Right cardiac atrium (tissue), 5 donors: ENCODE data around the gene PID1. TPM values are rescaled to one million over a fixed set of nuclear protein-coding genes. Genes with fewer than 3 reads are reported as not detected.
A peak's percentile ranks its signal among the peaks of the same experiment; 100 is the strongest.

Experiments used
- ATAC-seq, 2 donors: fragments of 200-7000 bp; cut with Tn5 transposase; one replicate each; pipeline versions ENCODE4 v1.8.0 to v1.9.1; 2020; ENCODE audit warnings: moderate library complexity in 2 of 2, mild to moderate bottlenecking in 1 of 2
- DNase-seq, 3 donors: peaks; one replicate each; pipeline ENCODE4 v3.0.0-alpha.2; 2020
- H3K27ac ChIP-seq: one replicate; pipeline ENCODE4 v1.5.1; 2013; ENCODE audit warnings: mild to moderate bottlenecking, low read length, control low read depth, moderate library complexity
- H3K27me3 ChIP-seq: one replicate; pipeline ENCODE4 v1.6.1; 2013; ENCODE audit not compliant: control insufficient read depth, insufficient read depth
- H3K4me1 ChIP-seq: one replicate; pipeline ENCODE4 v1.6.1; 2013; ENCODE audit warnings: low read length; ENCODE audit not compliant: control insufficient read depth, insufficient read depth
- H3K4me3 ChIP-seq: one replicate; pipeline ENCODE4 v1.5.1; 2013; ENCODE audit warnings: low read length, control low read depth
- H3K9me3 ChIP-seq: one replicate; pipeline ENCODE4 v1.6.1; 2013; ENCODE audit warnings: low read length; ENCODE audit not compliant: control insufficient read depth
- WGBS: extraction: QIAGEN DNeasy Blood & Tissue Kit; methylation state at CpG from one replicate; pipeline ENCODE4 v1.1.7; 2013; 5-methylcytosine and 5-hydroxymethylcytosine counted together
- intact Hi-C, 4 donors: fragments of 100-400 bp; cut with DNase I; formaldehyde crosslinking; loops; one replicate each; pipeline versions ENCODE4 v1.11.0 to v1.14.0; 2022 to 2023
- polyA plus RNA-seq: library from polyadenylated mRNA; stranded (reverse); fragments of 200-250 nt; gene quantifications from one replicate; pipeline ENCODE4 v1.2.3, GENCODE V29; 2013
- total RNA-seq, 4 donors: library from RNA; stranded (reverse); fragmentation: NEBNext Ultra II Directional; extraction: Animal tissue kit (Norgen Biotek cat#: 25700); gene quantifications; one replicate each; pipeline ENCODE4 v1.2.1, GENCODE V29; 2021
- donor health status: healthy with polysubstance abuse.
- donor health status: DM: no; HTN: yes; CAD: no.
- donor health status: DM: no; HTN: no; CAD: no.
- donor health status: DM: no; HTN: yes; CAD: no; lungs with severe emphysema.
- donor health status: DM: yes; HTN: yes; CAD: no.

PID1 gene
- total and polyA plus RNA-seq, 5 donors: 9.1 to 17.2 (median 11.0) TPM

GRCh38 chr2:229170171-229170570 is 100.9 kb downstream of the PID1 start:
- no peak overlapping the region for H3K4me3 ChIP-seq
- DNase-seq (no peak), ATAC-seq (no peak)
- no peak overlapping the region for H3K27ac ChIP-seq
- no peaks in the 10 kb centered on the region for H3K27me3 ChIP-seq
- H3K4me1 ChIP-seq: no peaks in the 10 kb centered on the region
- no peaks in the 10 kb centered on the region for H3K9me3 ChIP-seq
- WGBS: 60% methylated on average over 2 of the region's 2 CpGs
- intact Hi-C loops: no loop called here

DNA sequence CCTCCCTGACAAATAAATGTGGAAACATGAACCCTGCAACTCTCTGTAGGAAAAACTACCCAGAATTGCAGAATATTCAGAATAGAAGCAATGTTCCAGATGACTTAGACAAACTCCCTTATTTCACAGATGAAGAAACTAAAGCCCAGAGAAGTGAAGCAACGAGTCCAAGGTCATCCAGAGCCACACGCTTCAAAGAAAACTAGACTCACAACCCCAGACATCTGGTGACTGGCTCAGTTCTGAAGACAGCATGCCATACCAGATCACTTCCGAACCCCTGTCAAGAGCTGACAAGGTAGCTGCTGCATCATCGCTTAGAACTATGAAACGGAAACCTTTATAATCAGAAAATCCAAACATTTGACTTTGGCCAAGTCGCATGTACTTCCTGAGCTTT is 101.3 kb downstream of the PID1 start:
- no peak for DNase-seq
- WGBS: 67% methylated on average over 6 of the region's 6 CpGs
- H3K4me1 ChIP-seq: no peaks in the 10 kb centered on the region
- intact Hi-C loops: no loop called here
- no peak overlapping the region for H3K4me3 ChIP-seq
- H3K27ac ChIP-seq: no peak overlapping the region
- no peaks in the 10 kb centered on the region for H3K27me3 ChIP-seq
- ATAC-seq: no peak
- H3K9me3 ChIP-seq: no peaks in the 10 kb centered on the region

DNA sequence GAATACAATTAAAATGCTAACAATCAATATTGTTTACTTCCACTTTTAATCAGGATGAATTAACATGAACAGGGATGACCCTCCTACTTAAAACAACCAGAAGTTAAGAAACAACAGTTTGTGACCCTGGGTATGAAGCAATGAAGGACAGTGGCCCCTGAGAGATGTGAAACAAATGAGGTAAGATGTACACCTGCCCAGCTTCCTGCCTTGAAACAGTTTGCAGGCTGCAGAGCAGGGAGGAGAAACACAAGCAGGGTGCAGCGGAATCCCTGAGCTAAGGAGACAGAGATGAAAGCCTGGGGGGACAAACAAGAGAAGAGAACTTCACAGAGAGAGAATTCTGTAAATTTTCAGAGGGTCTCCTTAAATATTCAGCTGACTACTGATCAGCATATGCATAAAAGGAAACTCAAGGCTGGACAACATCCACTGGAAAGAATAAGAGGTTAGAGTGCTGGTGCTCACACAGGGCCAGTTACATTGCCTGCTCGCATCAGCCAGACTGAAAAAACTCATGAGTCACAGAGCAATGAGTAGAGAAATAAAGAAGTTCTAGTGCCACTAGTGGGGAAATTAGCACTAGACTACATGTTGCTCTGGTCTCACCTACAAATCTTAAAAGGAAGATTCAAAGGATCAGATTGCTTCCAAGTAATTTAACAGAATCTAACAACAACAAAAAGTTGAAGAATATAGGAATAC is 106.4 kb downstream of the PID1 start:
- H3K4me1 ChIP-seq: no peaks in the 10 kb centered on the region
- H3K27me3 ChIP-seq: no peaks in the 10 kb centered on the region
- no peak overlapping the region for H3K4me3 ChIP-seq
- intact Hi-C loops: no loop called here
- peak in 1 of 2 donors; percentile 24 for ATAC-seq
- H3K27ac ChIP-seq: no peak overlapping the region
- WGBS: 67% methylated on average over 2 of the region's 2 CpGs
- H3K9me3 ChIP-seq: no peaks in the 10 kb centered on the region
- no peak for DNase-seq

DNA sequence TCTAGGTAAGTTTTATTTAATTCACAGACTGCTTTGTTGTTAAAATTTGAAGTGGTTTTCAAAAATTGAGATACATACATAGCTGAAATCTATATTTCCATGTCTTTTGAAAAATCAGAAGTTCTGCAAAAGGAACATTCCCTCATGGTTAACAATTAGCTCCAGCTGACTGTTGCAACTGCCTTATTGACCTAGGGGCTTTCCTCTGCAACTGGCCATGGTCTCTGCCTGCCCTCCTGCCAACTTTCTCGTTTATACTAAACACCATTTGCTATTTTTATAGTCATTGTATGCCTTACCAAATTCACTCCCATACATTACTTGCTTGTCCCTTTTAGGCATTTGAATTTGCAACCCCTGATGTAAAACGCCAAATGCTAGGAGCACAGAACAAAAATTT is 107.2 kb downstream of the PID1 start:
- ATAC-seq (no peak), DNase-seq (no peak)
- no peak overlapping the region for H3K27ac ChIP-seq
- intact Hi-C loops: no loop called here
- no peaks in the 10 kb centered on the region for H3K27me3 ChIP-seq
- no peaks in the 10 kb centered on the region for H3K4me1 ChIP-seq
- H3K9me3 ChIP-seq: no peaks in the 10 kb centered on the region
- H3K4me3 ChIP-seq: no peak overlapping the region
- WGBS: 53% methylated on average over 2 of the region's 2 CpGs

DNA sequence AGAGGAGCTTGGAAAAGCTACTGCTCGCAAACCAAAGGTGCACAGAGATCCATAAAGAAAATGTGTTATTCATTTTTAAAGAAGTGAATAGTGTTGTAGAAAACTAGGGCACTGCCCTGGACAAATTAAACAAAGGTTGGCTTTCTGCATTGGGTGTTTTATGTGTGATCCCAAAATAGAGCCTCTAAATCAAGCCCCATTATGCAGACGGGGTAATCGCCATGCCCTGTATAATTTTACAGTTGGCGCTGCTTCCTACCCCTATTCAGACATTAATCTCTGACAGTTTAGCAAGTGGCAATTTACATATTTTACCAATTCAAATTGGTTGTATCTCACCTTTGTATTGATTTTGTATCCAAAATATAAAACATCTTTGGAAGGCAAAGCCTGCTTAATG is 109.1 kb downstream of the PID1 start:
- no peak overlapping the region for H3K27ac ChIP-seq
- H3K9me3 ChIP-seq: no peaks in the 10 kb centered on the region
- ATAC-seq: no peak
- H3K4me3 ChIP-seq: no peak overlapping the region
- intact Hi-C loops: no loop called here
- WGBS: 81% methylated on average over 4 of the region's 4 CpGs
- no peak for DNase-seq
- no peaks in the 10 kb centered on the region for H3K27me3 ChIP-seq
- H3K4me1 ChIP-seq: no peaks in the 10 kb centered on the region

GRCh38 chr2:229160984-229161383 is 110.1 kb downstream of the PID1 start:
- DNase-seq: no peak
- 70% methylated on average over 2 of the region's 2 CpGs for WGBS
- no peaks in the 10 kb centered on the region for H3K27me3 ChIP-seq
- H3K27ac ChIP-seq: no peak overlapping the region
- no peaks in the 10 kb centered on the region for H3K4me1 ChIP-seq
- no peak overlapping the region for H3K4me3 ChIP-seq
- no peaks in the 10 kb centered on the region for H3K9me3 ChIP-seq
- intact Hi-C loops: no loop called here
- no peak for ATAC-seq

DNA sequence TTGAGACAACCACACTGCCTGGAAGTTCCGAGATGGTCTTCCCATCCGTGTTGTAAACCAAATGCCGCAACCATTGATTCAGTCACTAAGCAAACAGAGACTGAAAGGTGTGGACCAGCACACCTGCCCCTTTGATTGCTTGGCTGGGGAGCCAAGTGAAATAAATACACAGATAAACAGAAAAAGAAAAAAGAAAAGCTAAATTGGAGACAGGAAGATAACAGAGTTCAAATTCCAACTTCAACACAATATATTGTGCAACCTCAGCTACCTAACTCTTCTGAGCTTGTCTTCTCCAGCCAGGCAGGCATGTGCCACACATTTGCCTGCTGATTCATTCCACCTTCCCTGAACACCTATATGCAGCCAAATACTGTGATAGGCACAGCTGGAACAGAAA is 110.9 kb downstream of the PID1 start:
- H3K4me3 ChIP-seq: no peak overlapping the region
- no peaks in the 10 kb centered on the region for H3K9me3 ChIP-seq
- no peaks in the 10 kb centered on the region for H3K27me3 ChIP-seq
- H3K27ac ChIP-seq: no peak overlapping the region
- intact Hi-C loops: no loop called here
- H3K4me1 ChIP-seq: no peaks in the 10 kb centered on the region
- ATAC-seq (no peak), DNase-seq (no peak)
- WGBS: 95% methylated on average over 3 of the region's 3 CpGs

DNA sequence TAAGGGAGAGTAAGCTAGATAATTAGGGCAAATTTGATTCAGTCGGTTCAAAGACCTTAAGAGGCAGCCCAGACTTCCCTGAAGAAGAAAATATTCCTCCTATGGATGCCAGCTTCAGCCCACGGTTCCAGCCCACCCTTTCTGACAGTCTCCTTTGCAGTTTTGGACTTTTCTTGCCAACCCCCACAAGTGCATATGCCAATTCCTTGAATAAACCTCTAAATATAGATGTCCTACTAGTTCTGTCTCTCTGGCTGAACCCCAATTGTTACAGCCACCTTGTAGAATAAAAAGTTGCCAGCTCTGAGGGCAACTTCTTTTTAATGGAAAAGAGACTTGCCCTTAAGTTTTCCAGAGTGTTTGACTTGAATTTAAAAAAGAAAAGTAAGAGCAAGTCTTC is 111.7 kb downstream of the PID1 start:
- H3K4me3 ChIP-seq: no peak overlapping the region
- intact Hi-C loops: no loop called here
- H3K9me3 ChIP-seq: no peaks in the 10 kb centered on the region
- no peak overlapping the region for H3K27ac ChIP-seq
- H3K27me3 ChIP-seq: no peaks in the 10 kb centered on the region
- no peak for ATAC-seq
- DNase-seq: no peak
- H3K4me1 ChIP-seq: no peaks in the 10 kb centered on the region
- 67% methylated on average over 2 of the region's 2 CpGs for whole genome bisulfite sequencing

DNA sequence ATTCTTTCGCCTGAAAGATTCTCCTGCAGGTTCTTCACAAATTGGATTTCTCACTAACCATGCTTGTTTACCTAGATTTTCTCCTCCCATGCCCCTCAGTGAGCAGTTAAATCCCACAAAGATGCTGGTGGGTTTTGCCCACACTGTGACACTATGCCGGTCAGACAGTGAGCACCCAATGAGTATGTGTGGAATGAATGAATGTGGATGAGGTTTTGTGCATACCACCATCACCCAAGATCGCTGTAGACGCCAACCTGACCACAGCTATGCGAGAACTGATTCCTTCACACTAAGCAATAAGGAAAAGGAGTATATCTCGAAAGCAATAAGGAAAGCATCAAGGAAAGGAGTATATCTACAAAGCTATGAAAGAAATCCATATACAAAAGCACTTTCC is 116.7 kb downstream of the PID1 start:
- 77% methylated on average over 6 of the region's 6 CpGs for WGBS
- Histone ChIP-seq H3K27me3 (no peaks in the 10 kb centered on the region), H3K27ac (no peak overlapping the region), H3K9me3 (no peaks in the 10 kb centered on the region), H3K4me1 (no peaks in the 10 kb centered on the region), H3K4me3 (no peak overlapping the region)
- intact Hi-C loops: no loop called here
- DNase-seq (no peak), ATAC-seq (no peak)

- Histone ChIP-seq H3K27ac (no peak overlapping the region), H3K9me3 (no peaks in the 10 kb centered on the region), H3K4me1 (no peaks in the 10 kb centered on the region), H3K4me3 (no peak overlapping the region), H3K27me3 (no peaks in the 10 kb centered on the region)
- 82% methylated on average over 4 of the region's 4 CpGs for WGBS
- ATAC-seq (no peak), DNase-seq (no peak)
- intact Hi-C loops: no loop called here
Measured at GRCh38 chr2:229153951-229154350, 117.1 kb downstream of the PID1 start.

GRCh38 chr2:229153267-229153666 is 117.8 kb downstream of the PID1 start:
- WGBS: 51% methylated on average over 8 of the region's 8 CpGs
- DNase-seq (no peak), ATAC-seq (no peak)
- no peaks in the 10 kb centered on the region for H3K9me3 ChIP-seq
- H3K27me3 ChIP-seq: no peaks in the 10 kb centered on the region
- intact Hi-C loops: no loop called here
- no peak overlapping the region for H3K27ac ChIP-seq
- no peak overlapping the region for H3K4me3 ChIP-seq
- H3K4me1 ChIP-seq: no peaks in the 10 kb centered on the region

DNA sequence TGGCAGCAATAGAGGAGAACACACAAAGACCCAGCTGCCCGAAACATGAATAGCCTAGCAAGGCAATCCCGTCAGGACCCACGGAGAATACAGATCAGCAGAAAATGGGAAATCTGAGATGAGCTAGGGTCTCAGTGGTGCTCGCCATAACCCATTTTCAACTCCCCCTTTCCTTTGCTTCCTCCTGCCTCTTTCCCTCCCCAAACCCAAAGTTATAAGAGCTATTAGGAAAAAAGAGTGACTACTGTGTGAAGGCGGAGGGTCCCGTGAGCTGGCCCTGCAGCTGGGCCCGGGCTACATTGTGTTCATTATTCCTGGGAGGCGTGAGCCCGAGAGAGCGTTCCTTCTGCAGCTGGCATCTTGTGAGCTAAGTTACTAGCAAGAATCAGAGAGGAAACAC is 118.4 kb downstream of the PID1 start:
- 90% methylated on average over 10 of the region's 10 CpGs for WGBS

More for the DNA sequence above, 118.4 kb downstream of the PID1 start:
- Histone ChIP-seq H3K27ac (no peak overlapping the region), H3K27me3 (no peaks in the 10 kb centered on the region), H3K4me3 (no peak overlapping the region), H3K9me3 (no peaks in the 10 kb centered on the region), H3K4me1 (no peaks in the 10 kb centered on the region)
- DNase-seq (no peak), ATAC-seq (no peak)
- intact Hi-C loops: no loop called here
